Psoas muscle (tissue), 8 donors: ENCODE measurements around the gene ZNF445. TPM values are rescaled to one million over a fixed set of nuclear protein-coding genes. Genes with fewer than 3 reads are reported as not detected.
"Not testable (repeated sequence)": the region's sequence is repeated elsewhere in the genome, so short reads cannot be mapped to it uniquely, and the experiment has no call there.

Source experiments
- ATAC-seq, 4 donors: fragments of 200-7000 bp; cut with Tn5 transposase; one replicate each; pipeline ENCODE4 v1.9.1; 2020; ENCODE audit warnings: moderate library complexity in 3 of 4, mild to moderate bottlenecking in 2 of 4
- DNase-seq, 2 donors: peaks; one replicate each; pipeline ENCODE4 v3.0.0-alpha.2; 2020
- H3K27ac ChIP-seq: fragments of 200-600 bp; one replicate; pipeline ENCODE4 v1.8.0; 2022
- H3K27me3 ChIP-seq, 3 donors: fragments of 200-600 bp in 1 of 3; one replicate each; pipeline versions ENCODE4 v1.6.1 to v1.8.0; 2013 to 2022; ENCODE audit warnings: low read length in 2 of 3, mild to moderate bottlenecking in 2 of 3, moderate library complexity in 1 of 3; ENCODE audit not compliant: insufficient read depth in 3 of 3
- H3K36me3 ChIP-seq, 2 donors: fragments of 200-600 bp in 1 of 2; one replicate each; pipeline versions ENCODE4 v1.6.1 to v1.8.0; 2013 to 2022; ENCODE audit warnings: low read depth in 1 of 2, mild to moderate bottlenecking in 1 of 2, moderate library complexity in 1 of 2; ENCODE audit not compliant: insufficient read depth in 1 of 2
- H3K4me1 ChIP-seq: fragments of 200-600 bp; one replicate; pipeline ENCODE4 v1.8.0; 2022
- H3K4me3 ChIP-seq: fragments of 200-600 bp; one replicate; pipeline ENCODE4 v1.8.0; 2022; ENCODE audit warnings: mild to moderate bottlenecking
- H3K9me3 ChIP-seq: fragments of 200-600 bp; one replicate; pipeline ENCODE4 v1.8.0; 2022
- WGBS, 3 donors: extraction: QIAGEN DNeasy Blood & Tissue Kit; methylation state at CpG; one replicate each; pipeline versions ENCODE4 v1.1.6 to v1.1.7; 2013; 5-methylcytosine and 5-hydroxymethylcytosine counted together
- intact Hi-C, 2 donors: fragments of 100-400 bp; cut with DNase I; formaldehyde crosslinking; loops; one replicate each; pipeline versions ENCODE4 v1.11.0 to v1.14.2; 2022
- polyA plus RNA-seq, 3 donors: library from polyadenylated mRNA; stranded (reverse); fragments of 200-250 nt; gene quantifications; one replicate each; pipeline ENCODE4 v1.2.3, GENCODE V29; 2013
- total RNA-seq, 4 donors: library from RNA; stranded (reverse); fragmentation: NEBNext Ultra II Directional in 2 of 4; extraction: Animal tissue kit (Norgen Biotek cat#: 25700) in 2 of 4; gene quantifications; one replicate each; pipeline versions ENCODE4 v1.2.1 to v1.2.4, GENCODE V29; 2021 to 2023
- TF ChIP-seq, protein P1 (sequence below): fragments of 200-600 bp; IDR thresholded peaks from one replicate; pipeline ENCODE4 v1.8.0; 2022; ENCODE audit warnings: antibody characterized with exemption
- donor health status: healthy with polysubstance abuse.
- donor health status: DM: no; HTN: no; CAD: no; lungs with moderate emphysema.
- donor health status: Bipolar disorder and iron deficiency.
- donor health status: healthy.
- donor health status: DM: yes; HTN: yes; CAD: no.
- donor health status: DM: no; HTN: no; CAD: no.
- donor health status: DM: no; HTN: no; CAD: no.
- donor health status: DM: yes; HTN: yes; CAD: no.

ZNF445 gene
- total and polyA plus RNA-seq, 7 donors: 1.6 to 16.8 (median 8.0) TPM

DNA sequence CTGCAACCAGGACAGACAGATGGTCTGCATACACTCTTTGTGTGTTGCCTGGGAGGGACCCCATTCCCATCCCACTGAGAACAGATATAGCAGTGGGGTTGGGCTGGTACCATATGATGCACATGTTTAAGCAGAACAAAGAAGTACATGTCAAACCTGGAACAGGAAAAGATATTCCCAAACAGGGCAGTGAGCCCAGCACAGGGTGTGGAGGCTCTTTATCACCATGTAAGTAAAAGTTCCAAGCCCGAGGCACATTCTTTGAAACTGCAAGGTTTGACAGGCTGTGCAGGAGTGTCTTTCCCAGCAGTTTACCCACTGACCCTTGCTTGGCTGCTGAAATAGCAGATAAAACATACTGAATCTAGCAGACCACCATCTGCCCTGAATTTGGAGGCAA is 5.3 kb upstream of the ZNF445 start:
- DNase-seq: no peak
- Histone ChIP-seq H3K4me3 (no peak overlapping the region), H3K4me1 (peaks cover 5% of the 10 kb centered on the region), H3K36me3 (no peaks in the 10 kb centered on the region), H3K9me3 (no peaks in the 10 kb centered on the region), H3K27me3 (no peaks in the 10 kb centered on the region), H3K27ac (no peak overlapping the region)
- no peak for ATAC-seq
- intact Hi-C loops: no loop called here
- TF ChIP-seq, protein P1, sequence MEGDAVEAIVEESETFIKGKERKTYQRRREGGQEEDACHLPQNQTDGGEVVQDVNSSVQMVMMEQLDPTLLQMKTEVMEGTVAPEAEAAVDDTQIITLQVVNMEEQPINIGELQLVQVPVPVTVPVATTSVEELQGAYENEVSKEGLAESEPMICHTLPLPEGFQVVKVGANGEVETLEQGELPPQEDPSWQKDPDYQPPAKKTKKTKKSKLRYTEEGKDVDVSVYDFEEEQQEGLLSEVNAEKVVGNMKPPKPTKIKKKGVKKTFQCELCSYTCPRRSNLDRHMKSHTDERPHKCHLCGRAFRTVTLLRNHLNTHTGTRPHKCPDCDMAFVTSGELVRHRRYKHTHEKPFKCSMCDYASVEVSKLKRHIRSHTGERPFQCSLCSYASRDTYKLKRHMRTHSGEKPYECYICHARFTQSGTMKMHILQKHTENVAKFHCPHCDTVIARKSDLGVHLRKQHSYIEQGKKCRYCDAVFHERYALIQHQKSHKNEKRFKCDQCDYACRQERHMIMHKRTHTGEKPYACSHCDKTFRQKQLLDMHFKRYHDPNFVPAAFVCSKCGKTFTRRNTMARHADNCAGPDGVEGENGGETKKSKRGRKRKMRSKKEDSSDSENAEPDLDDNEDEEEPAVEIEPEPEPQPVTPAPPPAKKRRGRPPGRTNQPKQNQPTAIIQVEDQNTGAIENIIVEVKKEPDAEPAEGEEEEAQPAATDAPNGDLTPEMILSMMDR: no peak
- WGBS, 3 donors: 80 to 88% (median 86%) methylated on average over 1 of the region's 1 CpG

DNA sequence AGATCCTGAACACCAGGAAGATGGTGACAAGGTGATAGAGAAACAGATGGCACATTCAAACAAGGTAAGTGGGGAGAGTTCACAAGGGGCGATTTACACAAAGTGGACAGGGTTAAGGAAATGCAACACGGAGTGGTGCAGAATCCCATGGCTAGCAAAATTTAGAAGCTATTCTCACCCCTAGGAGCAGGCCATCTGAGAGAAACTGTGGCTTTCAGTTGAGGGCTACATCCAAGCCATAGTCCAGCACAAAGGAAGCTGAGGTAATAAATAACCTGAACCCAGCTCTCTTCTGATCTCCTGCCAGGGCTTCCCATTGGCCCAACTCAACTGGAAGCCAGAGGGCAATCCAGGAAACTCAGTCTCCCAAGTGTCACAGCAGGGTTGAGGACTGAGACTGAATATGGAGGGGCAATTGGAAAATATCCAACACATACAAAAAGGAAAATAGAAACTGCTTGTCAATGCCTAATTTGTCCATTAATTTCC is 1.2 kb upstream of the ZNF445 start:
- TF ChIP-seq, protein P1: no peak
- Histone ChIP-seq H3K36me3 (no peaks in the 10 kb centered on the region), H3K4me1 (peaks cover 22% of the 10 kb centered on the region), H3K4me3 (no peak overlapping the region), H3K27me3 (no peaks in the 10 kb centered on the region), H3K9me3 (no peaks in the 10 kb centered on the region), H3K27ac (no peak overlapping the region)
- no peak for ATAC-seq
- DNase-seq: no peak
- WGBS, 3 donors: 83 to 93% (median 92%) methylated on average over 2 of the region's 2 CpGs
- intact Hi-C loops: loop anchor here (5.0 to 10.0 kb wide), 3 partner anchors 34 to 236 kb away; partner anchors contain the start of genes TCAIM (in 1 of the 2) and ZNF502 (in 1 of the 2)

DNA sequence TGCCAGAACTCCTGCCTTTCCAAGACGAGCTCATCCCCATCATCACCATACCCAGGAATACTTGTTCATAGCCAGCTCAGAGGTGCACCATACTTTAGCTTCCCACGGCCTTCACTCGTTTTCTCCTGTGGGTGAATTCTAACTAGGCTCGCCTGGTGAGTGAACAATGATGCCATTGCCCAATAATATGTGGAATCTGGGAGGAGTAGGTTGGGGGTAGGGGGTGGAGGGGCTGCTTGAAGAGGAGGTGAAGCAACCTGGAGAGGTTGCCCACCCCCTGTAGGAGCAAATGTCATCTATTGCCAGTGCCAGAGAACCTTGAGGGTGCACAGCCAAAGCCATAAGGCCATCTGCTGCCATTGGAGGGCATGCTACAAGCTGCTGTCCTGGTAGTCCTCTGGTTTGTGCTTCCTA is 592 bp upstream of the ZNF445 start:
- DNase-seq (no peak), ATAC-seq (peak in 1 of 4 donors; percentile 24)
- TF ChIP-seq, protein P1: no peak
- Histone ChIP-seq H3K9me3 (no peaks in the 10 kb centered on the region), H3K27me3 (no peaks in the 10 kb centered on the region), H3K4me1 (peaks cover 24% of the 10 kb centered on the region), H3K36me3 (no peaks in the 10 kb centered on the region), H3K27ac (peak overlapping the region; percentile 80), H3K4me3 (peak overlapping the region; percentile 85)
- intact Hi-C loops: loop anchor here (5.0 to 10.0 kb wide), 3 partner anchors 34 to 237 kb away; partner anchors contain the start of genes TCAIM (in 1 of the 2) and ZNF502 (in 1 of the 2)
- WGBS, 3 donors: 35 to 46% (median 43%) methylated on average over 4 of the region's 4 CpGs

DNA sequence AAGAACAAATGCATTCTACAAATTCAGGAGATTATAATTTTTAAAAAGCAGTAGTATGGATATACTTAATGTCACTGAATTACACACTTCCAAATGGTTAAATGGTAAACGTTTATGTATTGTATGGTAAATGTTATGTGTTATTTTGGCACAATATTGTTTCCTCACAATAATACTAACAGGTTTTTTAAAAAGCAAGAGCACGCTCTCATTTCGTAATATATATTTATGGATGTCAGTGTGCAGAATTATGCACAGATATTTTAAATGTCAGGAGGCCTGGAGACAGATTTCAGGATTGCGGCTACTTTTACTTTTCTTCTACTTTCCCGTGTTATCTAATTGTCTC is 533 bp downstream of the ZNF445 start:
- H3K9me3 ChIP-seq: no peaks in the 10 kb centered on the region
- WGBS, 3 donors: 0 to 1% (median 1%) methylated on average over 5 of the region's 5 CpGs
- H3K4me1 ChIP-seq: peaks cover 34% of the 10 kb centered on the region
- no peaks in the 10 kb centered on the region for H3K27me3 ChIP-seq
- no peaks in the 10 kb centered on the region for H3K36me3 ChIP-seq
- TF ChIP-seq, protein P1: no peak
- intact Hi-C loops: loop anchor here (5.0 to 10.0 kb wide), 3 partner anchors 35 to 238 kb away; partner anchors contain the start of genes TCAIM (in 1 of the 2) and ZNF502 (in 1 of the 2)
- no peak for DNase-seq
- H3K4me3 ChIP-seq: peak overlapping the region; percentile 85
- peak overlapping the region; percentile 80 for H3K27ac ChIP-seq
- no peak for ATAC-seq

DNA sequence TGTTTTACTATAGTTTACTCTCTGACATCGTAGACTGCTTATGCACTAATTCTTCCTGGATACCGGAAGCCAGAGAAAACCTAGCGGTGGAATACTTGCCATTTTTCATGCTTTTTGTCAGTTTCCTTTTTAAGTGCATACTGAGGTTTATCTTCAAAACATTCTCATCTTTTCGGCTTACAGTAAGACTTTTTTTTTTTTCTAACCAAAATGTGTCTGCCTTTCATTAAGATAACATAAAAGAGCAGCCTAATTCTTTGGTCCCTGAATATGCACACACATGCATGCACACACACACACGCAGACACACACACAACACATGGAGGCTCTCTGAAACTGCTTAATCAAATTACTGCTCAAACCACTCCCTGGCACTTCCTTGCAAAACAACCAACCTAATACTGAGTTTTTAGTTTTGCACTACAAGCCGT is 1.3 kb downstream of the ZNF445 start:
- no peak overlapping the region for H3K27ac ChIP-seq
- H3K36me3 ChIP-seq: no peaks in the 10 kb centered on the region
- DNase-seq (no peak), ATAC-seq (no peak)
- peak overlapping the region; percentile 85 for H3K4me3 ChIP-seq
- intact Hi-C loops: loop anchor here (5.0 to 10.0 kb wide), 3 partner anchors 36 to 239 kb away; partner anchors contain the start of genes TCAIM (in 1 of the 2) and ZNF502 (in 1 of the 2)
- H3K9me3 ChIP-seq: no peaks in the 10 kb centered on the region
- WGBS, 3 donors: 23 to 25% (median 23%) methylated on average over 6 of the region's 6 CpGs
- TF ChIP-seq, protein P1: no peak
- no peaks in the 10 kb centered on the region for H3K27me3 ChIP-seq
- H3K4me1 ChIP-seq: peaks cover 42% of the 10 kb centered on the region

DNA sequence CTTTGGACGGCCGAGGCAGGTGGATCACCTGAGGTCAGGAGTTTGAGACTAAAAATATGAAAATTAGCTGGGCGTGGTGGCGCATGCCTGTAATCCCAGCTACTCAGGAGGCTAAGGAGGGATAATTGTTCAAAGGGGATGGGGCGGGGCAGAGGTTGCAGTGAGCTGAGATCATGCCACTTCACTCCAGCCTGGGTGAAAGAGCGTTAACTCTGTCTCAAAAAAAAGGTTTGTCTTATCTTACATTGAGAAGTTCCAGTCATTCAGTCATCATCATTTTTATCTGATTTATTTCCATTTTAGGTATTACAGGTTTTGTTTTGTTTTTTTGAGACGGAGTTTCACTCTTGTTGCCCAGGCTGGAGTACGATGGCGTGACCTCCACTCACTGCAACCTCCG is 2.6 kb downstream of the ZNF445 start:
- not testable (repeated sequence) for H3K4me3 ChIP-seq, H3K27ac ChIP-seq, ATAC-seq, H3K27me3 ChIP-seq, H3K9me3 ChIP-seq, DNase-seq
- intact Hi-C loops: loop anchor here (5.0 to 10.0 kb wide), 3 partner anchors 37 to 240 kb away; partner anchors contain the start of genes TCAIM (in 1 of the 2) and ZNF502 (in 1 of the 2)
- Histone ChIP-seq H3K36me3 (peaks cover 0 to 12% of the 10 kb centered on the region in 2 donors), H3K4me1 (peaks cover 51% of the 10 kb centered on the region)
- WGBS, 3 donors: 94 to 96% (median 96%) methylated on average over 10 of the region's 10 CpGs
